Gastroesophageal sphincter (tissue), 3 donors: ENCODE data around the gene TNP2.

Experiments
- POLR2A ChIP-seq, 2 donors: fragments of 450-650 bp; IDR thresholded peaks; one replicate each; pipeline ENCODE4 v1.6.1; 2017; ENCODE audit warnings: antibody characterized with exemption in 2 of 2, mild to moderate bottlenecking in 2 of 2, moderate library complexity in 1 of 2
- TF ChIP-seq, protein P1 (sequence below), 4 experiments: fragments of 200-600 bp in 2 of 4; fragments of 450-650 bp in 2 of 4; sonication (generic) in 1 of 4; IDR thresholded peaks; one replicate each; pipeline ENCODE4 v1.5.1; 2017 to 2019; ENCODE audit warnings: antibody characterized with exemption in 4 of 4, mild to moderate bottlenecking in 2 of 4, moderate library complexity in 2 of 4

DNA sequence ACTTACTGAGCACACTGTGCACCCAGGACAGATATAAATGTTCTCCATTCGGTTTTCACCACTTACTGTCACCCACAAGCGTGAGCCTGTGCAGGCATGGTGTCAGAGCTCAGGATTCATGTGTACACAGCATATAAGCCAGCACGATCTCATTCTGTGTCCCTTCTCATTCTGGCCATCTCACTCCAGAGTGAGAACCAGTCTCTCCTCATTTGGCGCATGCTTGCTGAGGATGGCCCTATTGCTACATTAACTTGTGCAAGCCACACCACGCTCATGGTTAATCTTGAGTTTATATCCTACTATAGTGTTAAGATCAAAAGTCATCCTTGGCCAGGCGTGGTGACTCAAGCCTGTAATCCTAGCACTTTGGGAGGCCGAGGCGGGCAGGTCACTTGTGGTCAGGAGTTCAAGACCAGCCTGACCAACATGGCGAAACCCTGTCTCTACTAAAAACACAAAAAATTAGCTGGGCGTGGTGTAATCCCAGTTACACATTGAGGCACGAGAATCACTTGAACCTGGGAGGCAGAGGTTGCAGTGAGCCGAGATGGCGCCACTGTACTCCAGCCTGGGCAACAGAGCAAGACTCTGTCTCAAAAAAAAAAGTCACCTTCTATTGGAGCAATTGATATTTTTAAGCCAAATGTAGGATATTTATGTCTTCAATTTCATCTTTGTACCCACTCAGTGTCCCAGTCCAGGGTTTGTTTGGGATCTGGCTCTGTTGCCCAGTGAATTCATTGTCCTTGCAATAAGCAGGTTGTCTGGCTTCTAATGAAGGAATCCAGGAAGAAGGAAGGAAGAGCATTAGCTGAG, 34.0 kb downstream of the TNP2 start:
- TF ChIP-seq, protein P1, sequence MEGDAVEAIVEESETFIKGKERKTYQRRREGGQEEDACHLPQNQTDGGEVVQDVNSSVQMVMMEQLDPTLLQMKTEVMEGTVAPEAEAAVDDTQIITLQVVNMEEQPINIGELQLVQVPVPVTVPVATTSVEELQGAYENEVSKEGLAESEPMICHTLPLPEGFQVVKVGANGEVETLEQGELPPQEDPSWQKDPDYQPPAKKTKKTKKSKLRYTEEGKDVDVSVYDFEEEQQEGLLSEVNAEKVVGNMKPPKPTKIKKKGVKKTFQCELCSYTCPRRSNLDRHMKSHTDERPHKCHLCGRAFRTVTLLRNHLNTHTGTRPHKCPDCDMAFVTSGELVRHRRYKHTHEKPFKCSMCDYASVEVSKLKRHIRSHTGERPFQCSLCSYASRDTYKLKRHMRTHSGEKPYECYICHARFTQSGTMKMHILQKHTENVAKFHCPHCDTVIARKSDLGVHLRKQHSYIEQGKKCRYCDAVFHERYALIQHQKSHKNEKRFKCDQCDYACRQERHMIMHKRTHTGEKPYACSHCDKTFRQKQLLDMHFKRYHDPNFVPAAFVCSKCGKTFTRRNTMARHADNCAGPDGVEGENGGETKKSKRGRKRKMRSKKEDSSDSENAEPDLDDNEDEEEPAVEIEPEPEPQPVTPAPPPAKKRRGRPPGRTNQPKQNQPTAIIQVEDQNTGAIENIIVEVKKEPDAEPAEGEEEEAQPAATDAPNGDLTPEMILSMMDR (IDR thresholded peaks at IDR 0.05): no peak
- no peak for TF ChIP-seq POLR2A (IDR thresholded peaks at IDR 0.05)
